GM12864 (cell line): ENCODE measurements around the gene BCAS3.

ENCODE experiments used
- DNase-seq: peaks from one replicate; pipeline ENCODE4 v3.0.0-alpha.2; 2011; ENCODE audit warnings: low read depth
- H3K4me3 ChIP-seq: 2 replicates; pipeline ENCODE4 v1.5.1; 2011; ENCODE audit warnings: mild to moderate bottlenecking, low read depth, low read length, control low read depth
- TF ChIP-seq, protein P1 (sequence below): IDR thresholded peaks from 2 replicates; pipeline ENCODE4 v1.5.1; 2011; ENCODE audit warnings: low read depth, mild to moderate bottlenecking, moderate library complexity, low read length, control low read depth, inconsistent platforms; ENCODE audit errors: missing control alignments

The BCAS3 gene

GRCh38 chr17:61362852-61363600 is 685.4 kb downstream of the BCAS3 start:
- TF ChIP-seq, protein P1, sequence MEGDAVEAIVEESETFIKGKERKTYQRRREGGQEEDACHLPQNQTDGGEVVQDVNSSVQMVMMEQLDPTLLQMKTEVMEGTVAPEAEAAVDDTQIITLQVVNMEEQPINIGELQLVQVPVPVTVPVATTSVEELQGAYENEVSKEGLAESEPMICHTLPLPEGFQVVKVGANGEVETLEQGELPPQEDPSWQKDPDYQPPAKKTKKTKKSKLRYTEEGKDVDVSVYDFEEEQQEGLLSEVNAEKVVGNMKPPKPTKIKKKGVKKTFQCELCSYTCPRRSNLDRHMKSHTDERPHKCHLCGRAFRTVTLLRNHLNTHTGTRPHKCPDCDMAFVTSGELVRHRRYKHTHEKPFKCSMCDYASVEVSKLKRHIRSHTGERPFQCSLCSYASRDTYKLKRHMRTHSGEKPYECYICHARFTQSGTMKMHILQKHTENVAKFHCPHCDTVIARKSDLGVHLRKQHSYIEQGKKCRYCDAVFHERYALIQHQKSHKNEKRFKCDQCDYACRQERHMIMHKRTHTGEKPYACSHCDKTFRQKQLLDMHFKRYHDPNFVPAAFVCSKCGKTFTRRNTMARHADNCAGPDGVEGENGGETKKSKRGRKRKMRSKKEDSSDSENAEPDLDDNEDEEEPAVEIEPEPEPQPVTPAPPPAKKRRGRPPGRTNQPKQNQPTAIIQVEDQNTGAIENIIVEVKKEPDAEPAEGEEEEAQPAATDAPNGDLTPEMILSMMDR = no peak
- H3K4me3 ChIP-seq = no peak overlapping the region
- DNase-seq = no peak

DNA sequence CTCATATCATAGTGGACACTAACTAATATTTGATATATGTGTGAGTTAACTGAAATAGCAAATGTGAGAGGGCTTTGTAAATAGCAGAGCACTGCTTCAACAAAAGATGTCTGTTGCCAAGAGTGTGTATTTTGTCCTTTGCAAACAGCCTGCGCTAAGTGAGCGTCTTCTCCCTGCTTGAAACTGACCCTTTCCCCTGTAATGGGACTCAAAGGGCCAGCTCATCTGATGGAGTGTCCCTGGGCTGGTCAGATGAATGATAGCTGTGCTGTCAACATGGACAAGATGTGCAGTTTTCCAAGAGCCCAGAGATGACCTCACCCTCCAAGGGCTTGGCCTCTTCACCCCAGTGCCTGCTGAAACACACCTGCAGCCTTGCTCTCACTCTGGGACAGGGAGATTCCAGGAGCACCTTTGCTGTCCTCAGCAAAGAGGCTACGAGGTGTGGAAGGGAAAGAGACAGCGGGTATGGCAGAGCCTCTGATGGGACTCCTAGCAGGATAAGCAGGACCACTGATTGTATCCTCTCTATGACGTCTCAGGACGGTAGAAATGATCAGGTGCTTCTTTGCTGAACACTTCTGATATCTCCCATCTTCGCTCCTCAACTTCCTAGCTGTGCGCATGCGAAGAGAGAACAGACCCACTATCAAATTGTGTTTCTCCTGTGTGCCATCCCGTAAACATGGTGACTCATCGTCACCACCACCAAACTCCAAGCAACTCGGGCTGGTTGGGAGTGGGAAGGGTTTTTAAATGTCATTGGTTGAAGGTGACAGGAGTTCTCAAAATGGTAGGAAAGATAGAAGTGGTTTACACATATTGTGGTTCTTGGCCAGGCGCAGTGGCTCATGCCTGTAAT is 686.2 kb downstream of the BCAS3 start:
- no peak for DNase-seq
- H3K4me3 ChIP-seq = no peak overlapping the region
- TF ChIP-seq, protein P1 = no peak

GRCh38 chr17:61364463-61364846 is 686.8 kb downstream of the BCAS3 start:
- no peak for DNase-seq
- TF ChIP-seq, protein P1 = no peak
- H3K4me3 ChIP-seq = no peak overlapping the region

- no peak for DNase-seq
- TF ChIP-seq, protein P1 = no peak
- no peak overlapping the region for H3K4me3 ChIP-seq
These were observed 688.5 kb downstream of the BCAS3 start for GRCh38 chr17:61366076-61366714.

GRCh38 chr17:61366715-61367413 is 689.2 kb downstream of the BCAS3 start:
- DNase-seq = no peak
- TF ChIP-seq, protein P1 = no peak

DNA sequence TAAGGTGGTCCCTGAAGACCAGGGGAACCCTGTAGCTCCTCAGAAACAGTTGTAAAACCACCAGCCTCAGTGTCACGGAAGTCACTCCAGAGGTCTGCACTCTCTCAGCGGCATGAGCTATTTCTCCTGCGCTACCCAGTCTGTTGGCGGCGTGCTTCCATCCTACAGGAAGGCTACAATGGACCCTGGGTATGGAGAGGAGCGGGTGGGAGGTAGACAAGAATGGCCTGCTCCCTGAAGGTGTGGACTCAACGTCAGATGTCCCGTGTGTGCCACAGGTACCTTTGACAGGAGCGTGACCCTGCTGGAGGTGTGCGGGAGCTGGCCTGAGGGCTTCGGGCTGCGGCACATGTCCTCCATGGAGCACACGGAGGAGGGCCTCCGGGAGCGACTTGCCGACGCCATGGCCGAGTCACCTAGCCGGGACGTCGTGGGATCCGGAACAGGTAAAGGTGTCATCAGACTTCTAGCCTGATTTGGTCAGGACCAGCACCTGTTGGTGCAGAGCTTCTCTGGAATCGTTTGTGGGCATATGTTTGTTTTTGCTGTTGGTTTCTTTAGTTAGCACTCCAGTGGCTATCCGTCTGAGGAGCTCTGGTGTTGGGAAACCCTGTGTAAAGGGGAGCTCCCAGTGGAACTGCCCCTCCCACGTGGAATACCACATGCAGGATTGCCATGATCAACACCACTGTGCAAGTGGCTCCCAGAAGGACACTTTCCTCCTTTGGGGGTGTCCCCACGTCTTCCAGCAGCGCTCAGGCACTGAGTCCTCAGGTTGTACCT is 690.6 kb downstream of the BCAS3 start:
- no peak for DNase-seq
- TF ChIP-seq, protein P1 = no peak
- H3K4me3 ChIP-seq = no peak overlapping the region

More at GRCh38 chr17:61366715-61367413, 689.2 kb downstream of the BCAS3 start:
- H3K4me3 ChIP-seq = no peak overlapping the region
